ENCODE measurements around the gene ACVR1.
"Not testable (repeated sequence)": the region's sequence is repeated elsewhere in the genome, so short reads cannot be mapped to it uniquely, and the experiment has no call there.

Gene ACVR1

GRCh38 chr2:157749684-157750083 is 126.4 kb downstream of the ACVR1 start:
- DNase-seq: no peak

GRCh38 chr2:157748371-157749142 is 127.6 kb downstream of the ACVR1 start:
- DNase-seq: peak; percentile 79

GRCh38 chr2:157747695-157748370 is 128.3 kb downstream of the ACVR1 start:
- DNase-seq: peak; percentile 87

GRCh38 chr2:157747280-157747679 is 128.8 kb downstream of the ACVR1 start:
- DNase-seq: no peak

- DNase-seq: peak; percentile 74
These were observed 129.7 kb downstream of the ACVR1 start for GRCh38 chr2:157746234-157746950.

- DNase-seq: no peak
These were observed 131.5 kb downstream of the ACVR1 start for GRCh38 chr2:157744571-157745076.

GRCh38 chr2:157743051-157743450 is 133.1 kb downstream of the ACVR1 start:
- no peak for DNase-seq

- no peak for DNase-seq
These were observed 134.2 kb downstream of the ACVR1 start for GRCh38 chr2:157741819-157742484.

GRCh38 chr2:157737656-157738055 is 138.5 kb downstream of the ACVR1 start:
- no peak for DNase-seq

GRCh38 chr2:157735532-157735931 is 140.6 kb downstream of the ACVR1 start:
- no peak for DNase-seq

- no peak for DNase-seq
These were observed 142.9 kb downstream of the ACVR1 start for GRCh38 chr2:157733263-157733662.

GRCh38 chr2:157732596-157732995 is 143.5 kb downstream of the ACVR1 start:
- peak; percentile 8 for DNase-seq

- no peak for DNase-seq
These were observed 148.4 kb downstream of the ACVR1 start for GRCh38 chr2:157727693-157728092.

- DNase-seq: no peak
These were observed 149.2 kb downstream of the ACVR1 start for GRCh38 chr2:157726946-157727345.

- DNase-seq: no peak
These were observed 150.3 kb downstream of the ACVR1 start for GRCh38 chr2:157725846-157726245.

- peak; percentile 6 for DNase-seq
These were observed 153.4 kb downstream of the ACVR1 start for GRCh38 chr2:157722580-157723234.

- DNase-seq: no peak
These were observed 155.6 kb downstream of the ACVR1 start for GRCh38 chr2:157720504-157720903.

- DNase-seq: not testable (repeated sequence)
These were observed 171.5 kb downstream of the ACVR1 start for GRCh38 chr2:157704653-157705052.

- DNase-seq: not testable (repeated sequence)
These were observed 172.0 kb downstream of the ACVR1 start for GRCh38 chr2:157704148-157704547.

GRCh38 chr2:157699806-157700205 is 176.3 kb downstream of the ACVR1 start:
- DNase-seq: no peak

GRCh38 chr2:157699009-157699408 is 177.1 kb downstream of the ACVR1 start:
- DNase-seq: no peak

- DNase-seq: peak; percentile 72
These were observed 177.7 kb downstream of the ACVR1 start for GRCh38 chr2:157698430-157698829.

Data from fibroblast of skin of scalp (primary cell).